Transverse colon (tissue), 4 donors: ENCODE measurements around the gene HRAS.

Source experiments
- CTCF ChIP-seq, 5 experiments: fragments of 200-600 bp in 3 of 5; fragments of 450-650 bp in 2 of 5; sonication (generic) in 3 of 5; IDR thresholded peaks; 1 replicate in 2 of 5; 2 replicates in 3 of 5; pipeline ENCODE4 v1.5.1; 2016 to 2017; ENCODE audit warnings: antibody characterized with exemption in 5 of 5, inconsistent platforms in 3 of 5, mild to moderate bottlenecking in 2 of 5, moderate library complexity in 1 of 5
- EP300 ChIP-seq: sonication (generic); formaldehyde crosslinking; IDR thresholded peaks from one replicate; pipeline ENCODE4 v1.6.1; 2017; ENCODE audit warnings: antibody characterized with exemption, low read depth
- POLR2A ChIP-seq: fragments of 450-650 bp; IDR thresholded peaks from one replicate; pipeline ENCODE4 v1.6.1; 2016; ENCODE audit warnings: antibody characterized with exemption, mild to moderate bottlenecking, moderate library complexity
- POLR2AphosphoS5 ChIP-seq, 3 donors: sonication (generic); formaldehyde crosslinking; IDR thresholded peaks; one replicate each; pipeline ENCODE4 v1.6.1; 2016; ENCODE audit warnings: antibody characterized with exemption in 3 of 3

GRCh38 chr11:534396-535209 is 773 bp downstream of the HRAS start:
- TF ChIP-seq CTCF (IDR thresholded peaks at IDR 0.05) (no peak), EP300 (no peak), POLR2A (no peak), POLR2AphosphoS5 (IDR thresholded peaks at IDR 0.05) (no peak)
